ENCODE measurements around the gene RBBP4.

The RBBP4 gene

GRCh38 chr1:32719681-32720275 is 68.8 kb downstream of the RBBP4 start:
- DNase-seq (ENCODE audit: low read depth in 2 of 2) = no peak

- no peak for DNase-seq (ENCODE audit: low read depth in 2 of 2)
Observed at GRCh38 chr1:32724678-32725614, 73.9 kb downstream of the RBBP4 start.

- DNase-seq (ENCODE audit: low read depth in 2 of 2) = no peak
Observed at GRCh38 chr1:32725615-32725982, 74.6 kb downstream of the RBBP4 start.

- no peak for DNase-seq (ENCODE audit: low read depth in 2 of 2)
Observed at GRCh38 chr1:32727876-32728275, 76.9 kb downstream of the RBBP4 start.

- DNase-seq (ENCODE audit: low read depth in 2 of 2) = no peak
Observed at GRCh38 chr1:32728413-32729077, 77.5 kb downstream of the RBBP4 start.

- no peak for DNase-seq (ENCODE audit: low read depth in 2 of 2)
Observed at GRCh38 chr1:32729254-32730046, 78.4 kb downstream of the RBBP4 start.

GRCh38 chr1:32733582-32734321 is 82.7 kb downstream of the RBBP4 start:
- no peak for DNase-seq (ENCODE audit: low read depth in 2 of 2)
